Stimulated activated CD4-positive, alpha-beta T cell treated with anti-CD3 and anti-CD28 coated beads, Interleukin-15, amount 100 ng/mL, for 1 hour (primary cell): ENCODE data around the gene GAGE10.
"Not testable (repeated sequence)": the region's sequence is repeated elsewhere in the genome, so short reads cannot be mapped to it uniquely, and the experiment has no call there.

Source experiments
- DNase-seq, 2 donors: peaks; one replicate each; pipeline ENCODE4 v3.0.0-alpha.2; 2020; ENCODE audit warnings: low read depth in 1 of 2, low spot score in 1 of 2

GAGE10 gene

GRCh38 chrX:49322266-49322665 is 18.8 kb downstream of the GAGE10 start:
- DNase-seq, result not testable (repeated sequence)

GRCh38 chrX:49323735-49324134 is 20.3 kb downstream of the GAGE10 start:
- not testable (repeated sequence) for DNase-seq

DNA sequence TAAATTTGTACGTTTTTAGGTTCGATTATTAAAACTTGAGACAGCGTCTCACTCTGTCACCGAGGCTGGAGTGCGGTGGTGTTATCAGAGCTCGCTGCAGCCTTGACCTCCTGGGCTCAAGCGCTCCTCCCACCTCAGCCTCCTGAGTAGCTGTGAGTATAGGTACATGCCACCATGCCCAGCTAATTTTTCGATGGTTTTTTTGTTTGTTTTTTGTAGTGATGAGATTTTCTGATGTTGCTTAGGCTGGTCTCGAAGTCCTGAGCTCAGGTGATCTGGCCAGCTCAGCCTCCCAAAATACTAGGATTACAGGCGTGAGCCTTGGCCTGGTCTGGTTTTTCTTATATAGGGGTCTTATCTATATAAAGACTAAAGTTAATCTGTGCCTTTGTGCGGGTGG is 27.0 kb downstream of the GAGE10 start:
- DNase-seq, result not testable (repeated sequence)

- not testable (repeated sequence) for DNase-seq
These were observed 27.8 kb downstream of the GAGE10 start, which contains the start of gene GAGE13 for GRCh38 chrX:49331282-49331681. Gene GAGE13 (plus strand): TSS chrX:49331582. CDS start chrX:49332738, 1,156 bp downstream.

DNA sequence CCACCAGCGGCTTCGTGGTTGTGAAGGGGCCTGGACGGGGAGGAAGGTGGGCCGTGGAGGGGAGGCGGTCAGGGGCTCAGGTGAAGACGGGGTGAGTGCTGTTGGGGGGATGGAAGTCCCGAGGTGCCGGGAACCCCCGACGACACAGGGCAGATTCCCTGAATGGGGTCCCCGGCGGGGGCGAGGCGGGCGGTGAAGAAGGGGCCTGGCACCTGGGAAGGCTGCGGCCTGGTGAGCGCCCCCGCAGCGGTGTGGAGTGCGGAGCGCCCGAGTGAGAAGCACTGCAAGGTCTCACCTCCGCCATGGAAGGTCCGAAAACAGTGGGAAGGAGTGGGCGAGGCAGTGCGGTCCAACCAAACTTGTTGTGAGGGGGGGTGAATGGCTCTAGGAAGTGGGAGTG is 28.4 kb downstream of the GAGE10 start:
- DNase-seq, result not testable (repeated sequence)

- not testable (repeated sequence) for DNase-seq
These were observed 38.0 kb downstream of the GAGE10 start for GRCh38 chrX:49341449-49341848.

DNA sequence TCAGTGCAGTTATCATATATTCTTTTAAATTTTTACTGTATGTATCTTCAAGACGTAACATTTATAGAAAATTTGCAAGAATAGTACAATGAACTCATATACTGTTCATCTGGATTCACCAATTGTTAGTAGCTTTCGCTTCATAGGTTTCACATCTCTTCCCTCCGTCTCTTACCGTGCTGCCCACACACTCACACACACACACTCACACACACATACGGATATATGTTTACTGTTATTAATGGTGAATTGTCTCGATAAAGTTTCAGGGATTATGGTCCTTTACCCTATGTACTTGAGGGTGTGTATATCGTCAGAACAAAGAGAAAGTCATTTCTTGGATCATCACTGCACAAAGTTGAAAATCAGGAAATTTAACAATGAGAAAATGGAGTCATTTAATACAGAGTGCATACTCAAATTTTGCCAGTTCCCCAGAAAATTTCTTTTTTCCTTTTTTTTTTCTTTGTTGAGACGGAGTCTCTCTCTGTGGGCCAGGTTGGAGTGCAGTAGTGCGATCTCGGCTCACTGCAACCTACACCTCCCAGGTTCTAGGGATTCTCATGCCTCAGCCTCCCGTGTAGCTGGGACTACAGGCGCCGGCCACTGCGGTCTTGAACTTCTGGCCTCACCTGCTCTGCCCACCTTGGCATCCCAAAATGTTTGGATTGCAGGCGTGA is 41.2 kb downstream of the GAGE10 start:
- not testable (repeated sequence) for DNase-seq

GRCh38 chrX:49345402-49345801 is 42.0 kb downstream of the GAGE10 start:
- DNase-seq, result not testable (repeated sequence)

DNA sequence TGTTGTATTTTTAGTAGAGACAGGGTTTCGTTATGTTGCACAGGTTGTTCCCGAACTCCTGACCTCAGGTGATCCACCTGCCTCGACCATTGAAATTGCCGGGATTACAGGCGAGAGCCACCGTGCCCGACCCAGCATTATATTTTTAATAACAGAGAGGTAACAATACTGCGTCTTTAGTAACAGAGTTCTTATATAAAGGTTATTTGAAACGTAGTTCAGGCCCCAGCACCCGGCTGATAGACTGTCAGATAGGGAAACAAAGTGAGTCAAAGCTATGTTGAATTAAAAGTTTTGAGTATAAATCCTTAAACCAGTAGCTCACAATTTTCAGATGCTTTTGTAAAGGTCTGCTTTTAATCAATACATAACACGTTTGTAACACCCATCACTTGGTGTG is 42.7 kb downstream of the GAGE10 start:
- DNase-seq, result not testable (repeated sequence)
